ENCODE measurements around the gene TCN2.
A peak's percentile ranks its signal among the peaks of the same experiment; 100 is the strongest.

TCN2 gene

DNA sequence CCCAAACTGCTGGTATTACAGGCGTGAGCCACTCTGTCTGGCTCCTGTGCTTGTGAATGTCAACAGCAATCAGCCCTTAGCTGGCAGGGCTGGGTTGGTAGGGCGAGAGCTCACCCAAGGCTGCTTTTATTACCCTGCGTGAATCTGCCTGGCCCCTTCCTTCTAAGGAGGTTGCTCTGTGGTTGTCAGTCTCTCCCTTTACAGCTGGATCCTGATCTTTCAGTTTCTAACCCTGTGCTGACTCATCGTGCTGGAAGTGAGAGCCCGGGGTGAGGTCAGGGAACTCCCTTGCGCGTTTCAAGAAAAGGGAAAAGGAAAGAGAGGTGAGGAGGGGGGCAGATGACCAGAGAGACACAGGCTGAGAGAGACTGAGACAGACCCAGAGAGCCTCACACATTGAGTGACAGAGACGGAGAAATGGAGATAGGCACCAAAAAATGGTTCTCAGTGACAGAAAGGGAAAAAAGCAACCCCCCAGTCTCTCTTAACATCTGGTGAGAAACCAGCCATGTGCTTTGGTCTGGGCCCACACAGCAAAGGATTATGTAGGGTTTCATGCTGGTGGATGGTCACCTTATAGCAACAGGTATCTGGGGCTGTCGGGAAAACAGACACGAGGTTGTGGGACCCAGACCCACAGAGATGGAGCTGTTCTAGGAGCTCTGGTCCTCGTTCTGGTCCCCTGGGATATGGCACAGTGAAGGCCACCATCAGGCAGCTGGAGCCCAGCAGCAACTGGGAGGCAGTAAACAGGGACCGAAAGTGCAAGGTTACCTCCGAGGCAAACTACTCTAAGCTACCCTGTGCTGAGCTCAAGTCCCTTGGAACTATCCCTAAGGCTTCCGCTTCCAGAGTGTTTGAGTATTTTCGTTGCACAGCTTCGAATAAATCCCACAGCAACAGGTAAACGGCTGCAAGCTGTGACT lies 2.5 kb downstream of the TCN2 start:
- peak; percentile 51 for ATAC-seq
- TF ChIP-seq ZNF8 (CRISPR knock-in tag; IDR thresholded peaks at IDR 0.05) (no peak), GLIS3 (CRISPR knock-in tag; IDR thresholded peaks at IDR 0.05) (no peak), ISL1 (CRISPR knock-in tag; IDR thresholded peaks at IDR 0.05) (no peak), CSDC2 (CRISPR knock-in tag; IDR thresholded peaks at IDR 0.05) (no peak), ZNF565 (CRISPR knock-in tag; conservative IDR thresholded peaks at IDR 0.05; ENCODE audit: low read depth) (no peak), ZNF70 (CRISPR knock-in tag; IDR thresholded peaks at IDR 0.05) (no peak), RARB (CRISPR knock-in tag; IDR thresholded peaks at IDR 0.05) (no peak), PPARA (CRISPR knock-in tag; IDR thresholded peaks at IDR 0.05; ENCODE audit: borderline replicate concordance) (no peak), BACH2 (CRISPR knock-in tag; IDR thresholded peaks at IDR 0.05; ENCODE audit: borderline replicate concordance) (no peak), ZC3H10 (CRISPR knock-in tag; IDR thresholded peaks at IDR 0.05) (no peak), ESRRG (CRISPR knock-in tag; IDR thresholded peaks at IDR 0.05) (no peak), TOX (CRISPR knock-in tag; IDR thresholded peaks at IDR 0.05; ENCODE audit: borderline replicate concordance) (no peak), OSR1 (CRISPR knock-in tag; IDR thresholded peaks at IDR 0.05) (no peak), SNAI2 (CRISPR knock-in tag; IDR thresholded peaks at IDR 0.05) (no peak), ZFP30 (CRISPR knock-in tag; IDR thresholded peaks at IDR 0.05) (no peak), ARNTL (CRISPR knock-in tag; IDR thresholded peaks at IDR 0.05; ENCODE audit: borderline replicate concordance, low read depth) (no peak), POU6F1 (CRISPR knock-in tag; IDR thresholded peaks at IDR 0.05; ENCODE audit: borderline replicate concordance, low read depth) (no peak), ZFP3 (CRISPR knock-in tag; IDR thresholded peaks at IDR 0.05) (no peak)
- TF ChIP-seq, protein P1, sequence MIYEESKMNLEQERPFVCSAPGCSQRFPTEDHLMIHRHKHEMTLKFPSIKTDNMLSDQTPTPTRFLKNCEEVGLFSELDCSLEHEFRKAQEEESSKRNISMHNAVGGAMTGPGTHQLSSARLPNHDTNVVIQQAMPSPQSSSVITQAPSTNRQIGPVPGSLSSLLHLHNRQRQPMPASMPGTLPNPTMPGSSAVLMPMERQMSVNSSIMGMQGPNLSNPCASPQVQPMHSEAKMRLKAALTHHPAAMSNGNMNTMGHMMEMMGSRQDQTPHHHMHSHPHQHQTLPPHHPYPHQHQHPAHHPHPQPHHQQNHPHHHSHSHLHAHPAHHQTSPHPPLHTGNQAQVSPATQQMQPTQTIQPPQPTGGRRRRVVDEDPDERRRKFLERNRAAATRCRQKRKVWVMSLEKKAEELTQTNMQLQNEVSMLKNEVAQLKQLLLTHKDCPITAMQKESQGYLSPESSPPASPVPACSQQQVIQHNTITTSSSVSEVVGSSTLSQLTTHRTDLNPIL (CRISPR knock-in tag; IDR thresholded peaks at IDR 0.05; ENCODE audit: low read depth): no peak
- TF ChIP-seq, protein P2, sequence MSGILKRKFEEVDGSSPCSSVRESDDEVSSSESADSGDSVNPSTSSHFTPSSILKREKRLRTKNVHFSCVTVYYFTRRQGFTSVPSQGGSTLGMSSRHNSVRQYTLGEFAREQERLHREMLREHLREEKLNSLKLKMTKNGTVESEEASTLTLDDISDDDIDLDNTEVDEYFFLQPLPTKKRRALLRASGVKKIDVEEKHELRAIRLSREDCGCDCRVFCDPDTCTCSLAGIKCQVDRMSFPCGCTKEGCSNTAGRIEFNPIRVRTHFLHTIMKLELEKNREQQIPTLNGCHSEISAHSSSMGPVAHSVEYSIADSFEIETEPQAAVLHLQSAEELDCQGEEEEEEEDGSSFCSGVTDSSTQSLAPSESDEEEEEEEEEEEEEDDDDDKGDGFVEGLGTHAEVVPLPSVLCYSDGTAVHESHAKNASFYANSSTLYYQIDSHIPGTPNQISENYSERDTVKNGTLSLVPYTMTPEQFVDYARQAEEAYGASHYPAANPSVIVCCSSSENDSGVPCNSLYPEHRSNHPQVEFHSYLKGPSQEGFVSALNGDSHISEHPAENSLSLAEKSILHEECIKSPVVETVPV (CRISPR knock-in tag; IDR thresholded peaks at IDR 0.05): no peak

- no peak for ATAC-seq
- TF ChIP-seq GLIS3 (CRISPR knock-in tag; IDR thresholded peaks at IDR 0.05): no peak
- no peak for TF ChIP-seq ZNF565 (CRISPR knock-in tag; conservative IDR thresholded peaks at IDR 0.05; ENCODE audit: low read depth)
- TF ChIP-seq ISL1 (CRISPR knock-in tag; IDR thresholded peaks at IDR 0.05): no peak
- no peak for TF ChIP-seq POU6F1 (CRISPR knock-in tag; IDR thresholded peaks at IDR 0.05; ENCODE audit: borderline replicate concordance, low read depth)
- no peak for TF ChIP-seq OSR1 (CRISPR knock-in tag; IDR thresholded peaks at IDR 0.05)
- no peak for TF ChIP-seq TCF4 (CRISPR knock-in tag; IDR thresholded peaks at IDR 0.05; ENCODE audit: borderline replicate concordance)
- TF ChIP-seq BACH2 (CRISPR knock-in tag; IDR thresholded peaks at IDR 0.05; ENCODE audit: borderline replicate concordance): no peak
- TF ChIP-seq ZNF70 (CRISPR knock-in tag; IDR thresholded peaks at IDR 0.05): no peak
- no peak for TF ChIP-seq ZFP30 (CRISPR knock-in tag; IDR thresholded peaks at IDR 0.05)
- no peak for TF ChIP-seq ZNF8 (CRISPR knock-in tag; IDR thresholded peaks at IDR 0.05)
- no peak for TF ChIP-seq CSDC2 (CRISPR knock-in tag; IDR thresholded peaks at IDR 0.05)
- TF ChIP-seq, protein P2 (CRISPR knock-in tag; IDR thresholded peaks at IDR 0.05): no peak
- no peak for TF ChIP-seq SNAI2 (CRISPR knock-in tag; IDR thresholded peaks at IDR 0.05)
- no peak for TF ChIP-seq ARNTL (CRISPR knock-in tag; IDR thresholded peaks at IDR 0.05; ENCODE audit: borderline replicate concordance, low read depth)
Measured at GRCh38 chr22:30610299-30610698, 3.3 kb downstream of the TCN2 start.
